C4-2B (cell line): Measurements from ENCODE around the gene BECN2.

Experiments
- CTCF ChIP-seq: fragments of 450-650 bp; conservative IDR thresholded peaks from 2 replicates; pipeline ENCODE4 v1.5.1; 2017; ENCODE audit warnings: mild to moderate bottlenecking
- ZFX ChIP-seq: fragments of 450-650 bp; IDR thresholded peaks from 2 replicates; pipeline ENCODE4 v1.6.1; 2017

GRCh38 chr1:241994171-241994570 is 36.6 kb downstream of the BECN2 start:
- TF ChIP-seq ZFX (no peak), CTCF (no peak)
